Neural cell (in vitro differentiated cells): ENCODE data around the gene INAVA. TPM values are rescaled to one million over a fixed set of nuclear protein-coding genes. Genes with fewer than 3 reads are reported as not detected.

Experiments
- H2AFZ ChIP-seq: fragments of 200-600, 300-800 bp; sonication (generic), shearing (Covaris generic); 2 replicates; pipeline ENCODE4 v1.6.0; 2014; ENCODE audit warnings: low read depth, mild to moderate bottlenecking, antibody characterized with exemption, low read length, moderate library complexity
- H3F3A ChIP-seq: fragments of 200-600 bp; shearing (Covaris generic); 2 replicates; pipeline ENCODE4 v1.6.1; 2016; ENCODE audit warnings: mild to moderate bottlenecking, moderate library complexity, mixed read lengths, antibody characterized with exemption, low read length; ENCODE audit not compliant: insufficient read depth, poor library complexity, severe bottlenecking
- H3K27ac ChIP-seq: fragments of 200-600, 300-800 bp; sonication (generic), shearing (Covaris generic); 2 replicates; pipeline ENCODE4 v1.5.1; 2014; ENCODE audit warnings: mild to moderate bottlenecking, low read length, moderate library complexity
- H3K27me3 ChIP-seq: fragments of 300-800, 200-600 bp; sonication (generic), shearing (Covaris generic); 2 replicates; pipeline ENCODE4 v1.6.0; 2014; ENCODE audit warnings: mild to moderate bottlenecking, low read depth, low read length, moderate library complexity; ENCODE audit not compliant: insufficient read depth
- H3K36me3 ChIP-seq: fragments of 300-800, 200-600 bp; sonication (generic), shearing (Covaris generic); 2 replicates; pipeline ENCODE4 v1.5.1; 2014; ENCODE audit warnings: mild to moderate bottlenecking, antibody characterized with exemption, low read length, moderate library complexity; ENCODE audit not compliant: insufficient read depth
- H3K4me2 ChIP-seq: fragments of 300-800, 200-600 bp; sonication (generic), shearing (Covaris generic); 2 replicates; pipeline ENCODE4 v1.6.0; 2014; ENCODE audit warnings: mild to moderate bottlenecking, low read length
- H3K4me3 ChIP-seq: fragments of 300-800, 200-600 bp; sonication (generic), shearing (Covaris generic); 2 replicates; pipeline ENCODE4 v1.5.1; 2014; ENCODE audit warnings: mild to moderate bottlenecking, low read length, moderate library complexity
- H3K79me2 ChIP-seq: fragments of 200-600 bp; shearing (Covaris generic); replicated peaks from 2 replicates; pipeline ENCODE4 v1.6.0; 2014; ENCODE audit warnings: mild to moderate bottlenecking, low read length, moderate library complexity; ENCODE audit not compliant: insufficient read depth
- H3K9ac ChIP-seq: fragments of 300-800, 200-600 bp; sonication (generic), shearing (Covaris generic); 2 replicates; pipeline ENCODE4 v1.6.1; 2016; ENCODE audit warnings: mild to moderate bottlenecking, low read length, mixed read lengths
- H3K9me2 ChIP-seq: fragments of 200-600 bp; shearing (Covaris generic); 2 replicates; pipeline ENCODE4 v1.6.1; 2016; ENCODE audit warnings: mild to moderate bottlenecking, low read length, mixed read lengths; ENCODE audit not compliant: insufficient read depth
- H3K9me3 ChIP-seq: fragments of 200-600, 300-800 bp; sonication (generic), shearing (Covaris generic); 2 replicates; pipeline ENCODE4 v1.6.1; 2016; ENCODE audit warnings: mild to moderate bottlenecking, mixed run types, low read length, moderate library complexity, mixed read lengths
- H4K20me1 ChIP-seq: fragments of 200-600 bp; shearing (Covaris generic); 2 replicates; pipeline ENCODE4 v1.6.1; 2016; ENCODE audit warnings: mild to moderate bottlenecking, mixed run types; ENCODE audit not compliant: insufficient read depth
- EP300 ChIP-seq: fragments of 450-650 bp; conservative IDR thresholded peaks from 2 replicates; pipeline ENCODE4 v1.6.1; 2014; ENCODE audit warnings: antibody characterized with exemption, mild to moderate bottlenecking, moderate library complexity; ENCODE audit not compliant: poor library complexity, severe bottlenecking
- EZH2 ChIP-seq: fragments of 200-600, 300-800 bp; shearing (Covaris generic), sonication (generic); IDR thresholded peaks from 2 replicates; pipeline ENCODE4 v1.6.1; 2014; ENCODE audit warnings: antibody characterized with exemption, low read length, borderline replicate concordance, mild to moderate bottlenecking; ENCODE audit not compliant: insufficient read depth, poor library complexity, severe bottlenecking
- MXI1 ChIP-seq: fragments of 450-650 bp; conservative IDR thresholded peaks from 2 replicates; pipeline ENCODE4 v1.6.1; 2014; ENCODE audit warnings: antibody characterized with exemption, mild to moderate bottlenecking; ENCODE audit not compliant: poor library complexity, severe bottlenecking
- POLR2AphosphoS5 ChIP-seq: IDR thresholded peaks from 2 replicates; pipeline ENCODE4 v1.6.1; 2012
- RAD21 ChIP-seq: fragments of 450-650 bp; conservative IDR thresholded peaks from 2 replicates; pipeline ENCODE4 v1.6.1; 2014; ENCODE audit warnings: antibody characterized with exemption, mild to moderate bottlenecking, moderate library complexity
- SMC3 ChIP-seq: fragments of 450-650 bp; conservative IDR thresholded peaks from 2 replicates; pipeline ENCODE4 v1.6.1; 2014; ENCODE audit warnings: antibody characterized with exemption, mild to moderate bottlenecking, moderate library complexity; ENCODE audit not compliant: poor library complexity
- TAF1 ChIP-seq: IDR thresholded peaks from 2 replicates; pipeline ENCODE4 v1.6.1; 2012; ENCODE audit warnings: low read depth
- polyA plus RNA-seq: library from polyadenylated mRNA; depleted of rRNA; stranded (reverse); fragments of >200 nt; gene quantifications from 2 replicates; pipeline ENCODE4 v1.2.3, GENCODE V29; 2014
- TF ChIP-seq, protein P1 (sequence below): IDR thresholded peaks from 2 replicates; pipeline ENCODE4 v1.6.1; 2012; ENCODE audit warnings: borderline replicate concordance
- TF ChIP-seq, protein P2 (sequence below): fragments of 450-650 bp; IDR thresholded peaks from 2 replicates; pipeline ENCODE4 v1.5.1; 2014; ENCODE audit warnings: antibody characterized with exemption, mild to moderate bottlenecking, moderate library complexity; ENCODE audit not compliant: poor library complexity, severe bottlenecking

INAVA gene
- polyA plus RNA-seq, 1 donor from 2014 or later: 1.3 TPM

DNA sequence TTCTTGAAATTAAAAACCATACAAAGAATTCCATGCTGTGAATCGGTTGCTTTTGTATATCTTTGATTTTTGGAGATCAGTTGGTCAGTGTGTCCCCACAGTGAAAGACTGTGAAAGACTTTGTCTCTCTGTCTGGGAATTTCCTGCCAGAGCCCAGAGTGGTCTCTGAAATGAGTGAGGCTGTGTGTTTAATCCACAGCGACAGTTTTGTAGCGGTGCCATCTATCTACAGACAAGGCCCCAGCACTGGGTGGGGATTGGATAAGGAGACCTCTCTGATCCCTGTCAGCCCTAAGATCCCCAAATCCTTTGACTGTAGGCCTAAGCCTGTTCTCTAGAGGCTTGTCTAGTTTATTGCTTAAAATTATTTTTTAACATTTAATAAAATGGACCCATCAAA lies 11.6 kb upstream of the INAVA start:
- no peak overlapping the region for H3K27ac ChIP-seq
- H3K4me3 ChIP-seq: no peak overlapping the region
- no peak overlapping the region for H2AFZ ChIP-seq
- no peak overlapping the region for H3K9ac ChIP-seq
- H3K9me2 ChIP-seq: no peaks in the 10 kb centered on the region
- H3K4me2 ChIP-seq: no peak overlapping the region
- H3K27me3 ChIP-seq: no peaks in the 10 kb centered on the region
- no peaks in the 10 kb centered on the region for H3F3A ChIP-seq
- no peak for TF ChIP-seq MXI1
- no peaks in the 10 kb centered on the region for H3K9me3 ChIP-seq
- H3K36me3 ChIP-seq: no peaks in the 10 kb centered on the region
- no peaks in the 10 kb centered on the region for H4K20me1 ChIP-seq
- no peaks in the 10 kb centered on the region for H3K79me2 ChIP-seq

DNA sequence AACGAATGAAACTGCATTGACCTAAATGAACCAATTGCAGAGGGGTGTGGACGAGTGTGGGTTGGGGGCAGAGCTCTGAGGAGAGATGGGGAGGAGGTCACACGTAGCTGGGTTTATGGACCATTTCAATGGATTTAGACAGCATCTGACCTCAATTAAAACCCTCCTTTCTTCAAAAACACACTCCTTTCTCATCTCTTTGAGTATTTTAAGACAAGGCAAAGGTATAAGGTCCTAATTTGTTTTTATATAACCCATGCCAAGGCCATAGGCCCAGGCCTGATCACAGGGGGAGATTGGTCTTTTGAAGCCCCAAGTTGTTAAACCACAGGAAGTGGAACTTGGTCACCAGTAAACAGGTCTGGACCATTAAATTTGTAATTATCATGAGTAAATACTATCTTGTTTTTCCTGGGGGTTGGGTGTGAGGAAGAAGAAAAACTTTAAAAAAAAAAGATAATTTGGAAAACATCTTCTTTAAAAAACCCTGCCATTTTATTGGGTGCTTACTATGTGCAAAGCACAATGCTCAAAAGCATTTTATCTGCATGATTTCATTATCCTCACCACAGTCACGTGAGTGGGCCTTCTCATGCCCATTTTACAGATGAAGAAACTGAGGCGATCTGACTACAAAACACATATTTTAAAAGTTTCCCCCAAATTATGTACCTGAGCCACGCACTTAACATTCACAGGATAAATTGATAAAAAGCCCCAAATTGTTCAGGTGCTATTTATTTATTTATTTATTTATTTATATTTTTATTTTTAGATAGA lies 8.9 kb upstream of the INAVA start:
- no peaks in the 10 kb centered on the region for H3F3A ChIP-seq
- H3K36me3 ChIP-seq: no peaks in the 10 kb centered on the region
- no peak overlapping the region for H2AFZ ChIP-seq
- H3K9ac ChIP-seq: no peak overlapping the region
- no peaks in the 10 kb centered on the region for H4K20me1 ChIP-seq
- no peak overlapping the region for H3K4me3 ChIP-seq
- H3K9me3 ChIP-seq: no peaks in the 10 kb centered on the region
- H3K27ac ChIP-seq: no peak overlapping the region
- TF ChIP-seq MXI1: no peak
- no peak for TF ChIP-seq EP300
- TF ChIP-seq POLR2AphosphoS5: no peak
- TF ChIP-seq TAF1: no peak
- TF ChIP-seq, protein P1, sequence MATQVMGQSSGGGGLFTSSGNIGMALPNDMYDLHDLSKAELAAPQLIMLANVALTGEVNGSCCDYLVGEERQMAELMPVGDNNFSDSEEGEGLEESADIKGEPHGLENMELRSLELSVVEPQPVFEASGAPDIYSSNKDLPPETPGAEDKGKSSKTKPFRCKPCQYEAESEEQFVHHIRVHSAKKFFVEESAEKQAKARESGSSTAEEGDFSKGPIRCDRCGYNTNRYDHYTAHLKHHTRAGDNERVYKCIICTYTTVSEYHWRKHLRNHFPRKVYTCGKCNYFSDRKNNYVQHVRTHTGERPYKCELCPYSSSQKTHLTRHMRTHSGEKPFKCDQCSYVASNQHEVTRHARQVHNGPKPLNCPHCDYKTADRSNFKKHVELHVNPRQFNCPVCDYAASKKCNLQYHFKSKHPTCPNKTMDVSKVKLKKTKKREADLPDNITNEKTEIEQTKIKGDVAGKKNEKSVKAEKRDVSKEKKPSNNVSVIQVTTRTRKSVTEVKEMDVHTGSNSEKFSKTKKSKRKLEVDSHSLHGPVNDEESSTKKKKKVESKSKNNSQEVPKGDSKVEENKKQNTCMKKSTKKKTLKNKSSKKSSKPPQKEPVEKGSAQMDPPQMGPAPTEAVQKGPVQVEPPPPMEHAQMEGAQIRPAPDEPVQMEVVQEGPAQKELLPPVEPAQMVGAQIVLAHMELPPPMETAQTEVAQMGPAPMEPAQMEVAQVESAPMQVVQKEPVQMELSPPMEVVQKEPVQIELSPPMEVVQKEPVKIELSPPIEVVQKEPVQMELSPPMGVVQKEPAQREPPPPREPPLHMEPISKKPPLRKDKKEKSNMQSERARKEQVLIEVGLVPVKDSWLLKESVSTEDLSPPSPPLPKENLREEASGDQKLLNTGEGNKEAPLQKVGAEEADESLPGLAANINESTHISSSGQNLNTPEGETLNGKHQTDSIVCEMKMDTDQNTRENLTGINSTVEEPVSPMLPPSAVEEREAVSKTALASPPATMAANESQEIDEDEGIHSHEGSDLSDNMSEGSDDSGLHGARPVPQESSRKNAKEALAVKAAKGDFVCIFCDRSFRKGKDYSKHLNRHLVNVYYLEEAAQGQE: no peak
- no peak for TF ChIP-seq SMC3
- TF ChIP-seq, protein P2, sequence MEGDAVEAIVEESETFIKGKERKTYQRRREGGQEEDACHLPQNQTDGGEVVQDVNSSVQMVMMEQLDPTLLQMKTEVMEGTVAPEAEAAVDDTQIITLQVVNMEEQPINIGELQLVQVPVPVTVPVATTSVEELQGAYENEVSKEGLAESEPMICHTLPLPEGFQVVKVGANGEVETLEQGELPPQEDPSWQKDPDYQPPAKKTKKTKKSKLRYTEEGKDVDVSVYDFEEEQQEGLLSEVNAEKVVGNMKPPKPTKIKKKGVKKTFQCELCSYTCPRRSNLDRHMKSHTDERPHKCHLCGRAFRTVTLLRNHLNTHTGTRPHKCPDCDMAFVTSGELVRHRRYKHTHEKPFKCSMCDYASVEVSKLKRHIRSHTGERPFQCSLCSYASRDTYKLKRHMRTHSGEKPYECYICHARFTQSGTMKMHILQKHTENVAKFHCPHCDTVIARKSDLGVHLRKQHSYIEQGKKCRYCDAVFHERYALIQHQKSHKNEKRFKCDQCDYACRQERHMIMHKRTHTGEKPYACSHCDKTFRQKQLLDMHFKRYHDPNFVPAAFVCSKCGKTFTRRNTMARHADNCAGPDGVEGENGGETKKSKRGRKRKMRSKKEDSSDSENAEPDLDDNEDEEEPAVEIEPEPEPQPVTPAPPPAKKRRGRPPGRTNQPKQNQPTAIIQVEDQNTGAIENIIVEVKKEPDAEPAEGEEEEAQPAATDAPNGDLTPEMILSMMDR: no peak
- TF ChIP-seq EZH2: no peak
- TF ChIP-seq RAD21: no peak
- H3K9me2 ChIP-seq: no peaks in the 10 kb centered on the region
- peaks cover 6% of the 10 kb centered on the region for H3K79me2 ChIP-seq
- H3K4me2 ChIP-seq: no peak overlapping the region
- H3K27me3 ChIP-seq: no peaks in the 10 kb centered on the region
